ENCODE measurements around the gene CXCL10. TPM values are rescaled to one million over a fixed set of nuclear protein-coding genes. Genes with fewer than 3 reads are reported as not detected.

The CXCL10 gene
- total RNA-seq, 2 experiments from 2014 or later: not detected

DNA sequence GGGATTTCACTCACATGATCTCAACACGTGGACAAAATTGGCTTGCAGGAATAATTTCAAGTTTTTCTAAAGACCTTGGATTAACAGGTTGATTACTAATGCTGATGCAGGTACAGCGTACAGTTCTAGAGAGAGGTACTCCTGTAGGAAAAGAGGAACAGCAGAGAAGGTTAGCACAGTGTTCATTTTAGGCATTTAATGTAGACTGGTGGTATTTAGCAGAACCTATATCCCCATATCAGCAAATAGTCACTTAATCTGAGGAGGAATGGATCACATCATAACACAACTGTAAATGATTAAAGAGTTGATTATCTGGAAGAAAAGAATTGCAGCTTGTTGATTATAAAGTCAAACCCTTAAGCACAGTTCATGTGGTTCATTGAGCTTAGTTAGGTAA lies 620 bp downstream of the CXCL10 start:
- no peak overlapping the region for H3K27ac ChIP-seq (ENCODE audit: low read depth in 1 of 2, low read length in 2 of 2)
- no peak overlapping the region for H3K27ac Mint-ChIP-seq
- ATAC-seq (ENCODE audit: poor library complexity): no peak
- CTCF ChIA-PET: no interaction called here
- no peaks in the 10 kb centered on the region for H3K36me3 ChIP-seq (ENCODE audit: insufficient read depth, low read length)
- no peak overlapping the region for H3K4me3 ChIP-seq (ENCODE audit: low read length)
- no peaks in the 10 kb centered on the region for H3K27me3 ChIP-seq (ENCODE audit: control insufficient read depth in 1 of 2, insufficient read depth in 2 of 2, low read length in 2 of 2)
- no peaks in the 10 kb centered on the region for H3K36me3 Mint-ChIP-seq (ENCODE audit: low read depth)
- TF ChIP-seq, protein P1, sequence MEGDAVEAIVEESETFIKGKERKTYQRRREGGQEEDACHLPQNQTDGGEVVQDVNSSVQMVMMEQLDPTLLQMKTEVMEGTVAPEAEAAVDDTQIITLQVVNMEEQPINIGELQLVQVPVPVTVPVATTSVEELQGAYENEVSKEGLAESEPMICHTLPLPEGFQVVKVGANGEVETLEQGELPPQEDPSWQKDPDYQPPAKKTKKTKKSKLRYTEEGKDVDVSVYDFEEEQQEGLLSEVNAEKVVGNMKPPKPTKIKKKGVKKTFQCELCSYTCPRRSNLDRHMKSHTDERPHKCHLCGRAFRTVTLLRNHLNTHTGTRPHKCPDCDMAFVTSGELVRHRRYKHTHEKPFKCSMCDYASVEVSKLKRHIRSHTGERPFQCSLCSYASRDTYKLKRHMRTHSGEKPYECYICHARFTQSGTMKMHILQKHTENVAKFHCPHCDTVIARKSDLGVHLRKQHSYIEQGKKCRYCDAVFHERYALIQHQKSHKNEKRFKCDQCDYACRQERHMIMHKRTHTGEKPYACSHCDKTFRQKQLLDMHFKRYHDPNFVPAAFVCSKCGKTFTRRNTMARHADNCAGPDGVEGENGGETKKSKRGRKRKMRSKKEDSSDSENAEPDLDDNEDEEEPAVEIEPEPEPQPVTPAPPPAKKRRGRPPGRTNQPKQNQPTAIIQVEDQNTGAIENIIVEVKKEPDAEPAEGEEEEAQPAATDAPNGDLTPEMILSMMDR (IDR thresholded peaks at IDR 0.05): no peak
- H3K27me3 Mint-ChIP-seq: no peaks in the 10 kb centered on the region
- no peak overlapping the region for H3K4me3 Mint-ChIP-seq
- peaks cover 8% of the 10 kb centered on the region for H3K4me1 ChIP-seq (ENCODE audit: insufficient read depth, low read length)
- H3K4me1 Mint-ChIP-seq (ENCODE audit: low read depth): peaks cover 9% of the 10 kb centered on the region
- DNase-seq: no peak
- intact Hi-C loops (cut with DNase I, micrococcal nuclease): no loop called here
- POLR2A ChIA-PET: interaction anchor here (1.0 kb wide), 1 partner anchor 64 kb away, joined by 3 read pairs; no protein-coding TSS in a partner anchor
- no peaks in the 10 kb centered on the region for H3K9me3 Mint-ChIP-seq
- no peaks in the 10 kb centered on the region for H3K9me3 ChIP-seq (ENCODE audit: control insufficient read depth in 1 of 2, insufficient read depth in 1 of 2, low read length in 2 of 2)

DNA sequence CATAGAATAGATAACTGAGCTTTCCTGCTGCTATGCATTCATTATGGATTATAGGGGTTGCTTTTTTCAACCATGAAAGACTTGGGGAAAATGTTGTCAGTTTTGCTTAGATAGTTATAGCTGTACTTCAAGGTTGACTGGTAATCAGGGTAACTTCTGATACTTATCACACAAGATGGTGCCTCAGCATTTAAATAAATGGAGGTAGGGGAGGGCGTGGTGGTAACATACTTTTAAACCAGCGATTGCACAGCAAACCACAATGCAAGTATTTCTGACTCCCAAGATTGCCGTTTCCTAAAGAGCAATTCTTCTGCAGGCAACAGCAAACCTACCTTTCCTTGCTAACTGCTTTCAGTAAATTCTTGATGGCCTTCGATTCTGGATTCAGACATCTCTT lies 1.3 kb downstream of the CXCL10 start:
- Mint-ChIP-seq H3K4me3 (no peak overlapping the region), H3K4me1 (ENCODE audit: low read depth) (peaks cover 9% of the 10 kb centered on the region), H3K27ac (no peak overlapping the region), H3K9me3 (no peaks in the 10 kb centered on the region), H3K36me3 (ENCODE audit: low read depth) (no peaks in the 10 kb centered on the region), H3K27me3 (no peaks in the 10 kb centered on the region)
- TF ChIP-seq, protein P1 (IDR thresholded peaks at IDR 0.05): no peak
- Histone ChIP-seq H3K4me3 (ENCODE audit: low read length) (no peak overlapping the region), H3K9me3 (ENCODE audit: control insufficient read depth in 1 of 2, insufficient read depth in 1 of 2, low read length in 2 of 2) (no peaks in the 10 kb centered on the region), H3K4me1 (ENCODE audit: insufficient read depth, low read length) (peaks cover 8% of the 10 kb centered on the region), H3K27ac (ENCODE audit: low read depth in 1 of 2, low read length in 2 of 2) (no peak overlapping the region), H3K36me3 (ENCODE audit: insufficient read depth, low read length) (no peaks in the 10 kb centered on the region), H3K27me3 (ENCODE audit: control insufficient read depth in 1 of 2, insufficient read depth in 2 of 2, low read length in 2 of 2) (no peaks in the 10 kb centered on the region)
- intact Hi-C loops (cut with DNase I, micrococcal nuclease): no loop called here
- ATAC-seq (ENCODE audit: poor library complexity) (no peak), DNase-seq (no peak)
- CTCF ChIA-PET: no interaction called here
- POLR2A ChIA-PET: no interaction called here

DNA sequence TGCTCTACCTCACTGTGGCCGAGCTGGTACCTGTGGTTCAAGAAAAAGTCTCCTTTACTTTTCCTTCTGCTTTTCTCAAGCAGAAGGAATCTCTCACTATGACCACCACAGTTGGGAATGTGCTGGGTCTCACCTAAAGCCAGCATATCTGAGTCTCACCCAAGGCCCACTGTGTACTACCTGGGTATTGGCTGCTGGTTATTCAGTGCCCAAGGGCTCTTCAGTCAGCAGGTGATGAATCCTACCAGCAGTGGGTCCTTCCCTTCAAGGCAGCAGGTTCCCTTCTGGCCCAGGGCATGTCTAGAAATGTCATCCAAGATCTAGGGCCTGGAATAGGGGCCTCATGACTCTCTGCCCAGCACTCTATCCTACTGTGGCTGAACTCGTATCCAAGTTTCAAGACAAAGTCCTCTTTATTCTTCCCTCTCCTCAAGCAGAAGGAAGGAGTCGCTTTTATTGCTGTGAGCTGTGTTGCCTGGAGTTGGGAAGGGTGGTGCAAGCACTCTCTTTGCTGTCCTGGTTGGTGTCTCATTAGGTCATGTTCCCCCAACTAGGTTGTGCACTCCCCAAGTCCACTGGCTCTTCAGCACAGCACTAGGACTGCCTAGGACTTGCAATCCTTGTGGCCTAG lies 6.1 kb downstream of the CXCL10 start:
- no peak overlapping the region for H3K4me3 Mint-ChIP-seq
- Histone ChIP-seq H3K9me3 (ENCODE audit: control insufficient read depth in 1 of 2, insufficient read depth in 1 of 2, low read length in 2 of 2) (no peaks in the 10 kb centered on the region), H3K27ac (ENCODE audit: low read depth in 1 of 2, low read length in 2 of 2) (no peak overlapping the region), H3K4me3 (ENCODE audit: low read length) (no peak overlapping the region), H3K27me3 (ENCODE audit: control insufficient read depth in 1 of 2, insufficient read depth in 2 of 2, low read length in 2 of 2) (no peaks in the 10 kb centered on the region), H3K36me3 (ENCODE audit: insufficient read depth, low read length) (no peaks in the 10 kb centered on the region), H3K4me1 (ENCODE audit: insufficient read depth, low read length) (no peaks in the 10 kb centered on the region)
- DNase-seq (no peak), ATAC-seq (ENCODE audit: poor library complexity) (no peak)
- TF ChIP-seq, protein P1 (IDR thresholded peaks at IDR 0.05): no peak
- CTCF ChIA-PET: no interaction called here
- intact Hi-C loops (cut with DNase I, micrococcal nuclease): no loop called here
- no peaks in the 10 kb centered on the region for H3K4me1 Mint-ChIP-seq (ENCODE audit: low read depth)
- H3K27me3 Mint-ChIP-seq: no peaks in the 10 kb centered on the region
- H3K9me3 Mint-ChIP-seq: no peaks in the 10 kb centered on the region
- POLR2A ChIA-PET: no interaction called here
- H3K36me3 Mint-ChIP-seq (ENCODE audit: low read depth): no peaks in the 10 kb centered on the region
- H3K27ac Mint-ChIP-seq: no peak overlapping the region
